ENCODE results near the gene FRMD8. TPM values are rescaled to one million over a fixed set of nuclear protein-coding genes. Genes with fewer than 3 reads are reported as not detected.

The FRMD8 gene
- total and polyA plus RNA-seq, 9 of the 15 experiments (the other 6 are each of a cell fraction or from before 2014, with no cell fraction given): 4.5 to 54.5 (median 15.8) TPM

GRCh38 chr11:65423516-65424204 lies 37.2 kb downstream of the FRMD8 start (continued):
- TF ChIP-seq ZNF263 (CRISPR knock-in tag; IDR thresholded peaks at IDR 0.05; ENCODE audit: borderline replicate concordance): no peak
- TF ChIP-seq BCL6 (CRISPR knock-in tag; IDR thresholded peaks at IDR 0.05): no peak
- 0 out of 2 replicates have a peak, but pooled peaks have one; percentile 8 for TF ChIP-seq RAD51 (IDR thresholded peaks at IDR 0.05; ENCODE audit: borderline replicate concordance, low read depth)
- TF ChIP-seq KLF1 (tag; IDR thresholded peaks at IDR 0.05): no peak
- TF ChIP-seq, protein P1, sequence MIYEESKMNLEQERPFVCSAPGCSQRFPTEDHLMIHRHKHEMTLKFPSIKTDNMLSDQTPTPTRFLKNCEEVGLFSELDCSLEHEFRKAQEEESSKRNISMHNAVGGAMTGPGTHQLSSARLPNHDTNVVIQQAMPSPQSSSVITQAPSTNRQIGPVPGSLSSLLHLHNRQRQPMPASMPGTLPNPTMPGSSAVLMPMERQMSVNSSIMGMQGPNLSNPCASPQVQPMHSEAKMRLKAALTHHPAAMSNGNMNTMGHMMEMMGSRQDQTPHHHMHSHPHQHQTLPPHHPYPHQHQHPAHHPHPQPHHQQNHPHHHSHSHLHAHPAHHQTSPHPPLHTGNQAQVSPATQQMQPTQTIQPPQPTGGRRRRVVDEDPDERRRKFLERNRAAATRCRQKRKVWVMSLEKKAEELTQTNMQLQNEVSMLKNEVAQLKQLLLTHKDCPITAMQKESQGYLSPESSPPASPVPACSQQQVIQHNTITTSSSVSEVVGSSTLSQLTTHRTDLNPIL (CRISPR knock-in tag; IDR thresholded peaks at IDR 0.05): no peak; the same call in 1 of the 2 replicates
- TF ChIP-seq ZEB2 (IDR thresholded peaks at IDR 0.05): no peak
- 0 out of 2 replicates have a peak, but pooled peaks have one; percentile 12 for TF ChIP-seq NKRF (IDR thresholded peaks at IDR 0.05; ENCODE audit: borderline replicate concordance)
- TF ChIP-seq, protein P2, sequence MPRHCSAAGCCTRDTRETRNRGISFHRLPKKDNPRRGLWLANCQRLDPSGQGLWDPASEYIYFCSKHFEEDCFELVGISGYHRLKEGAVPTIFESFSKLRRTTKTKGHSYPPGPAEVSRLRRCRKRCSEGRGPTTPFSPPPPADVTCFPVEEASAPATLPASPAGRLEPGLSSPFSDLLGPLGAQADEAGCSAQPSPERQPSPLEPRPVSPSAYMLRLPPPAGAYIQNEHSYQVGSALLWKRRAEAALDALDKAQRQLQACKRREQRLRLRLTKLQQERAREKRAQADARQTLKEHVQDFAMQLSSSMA (CRISPR knock-in tag; IDR thresholded peaks at IDR 0.05): no peak
- TF ChIP-seq FOS (IDR thresholded peaks at IDR 0.05; ENCODE audit: extremely low read depth, insufficient read length): no peak
- TF ChIP-seq DPF2 (IDR thresholded peaks at IDR 0.05): no peak
- TF ChIP-seq ZFP91 (CRISPR knock-in tag; IDR thresholded peaks at IDR 0.05): 0 out of 2 replicates have a peak, but pooled peaks have one; percentile 47
- no peak; the same call in 1 of the 2 replicates for TF ChIP-seq ZBTB43 (CRISPR knock-in tag; IDR thresholded peaks at IDR 0.05)
- peak; percentile 24 for TF ChIP-seq TAF1 (IDR thresholded peaks at IDR 0.05; ENCODE audit: control insufficient read depth, extremely low read depth, insufficient read depth, low read length, severe bottlenecking)
- TF ChIP-seq KDM5B (IDR thresholded peaks at IDR 0.05; ENCODE audit: insufficient replicate concordance, low read depth, low read length): peak; percentile 43
- no peak for TF ChIP-seq SRSF1 (IDR thresholded peaks at IDR 0.05; ENCODE audit: low read depth, low read length)
- no peak for TF ChIP-seq RFX5 (IDR thresholded peaks at IDR 0.05; ENCODE audit: low read depth, low read length)
- no peak for TF ChIP-seq EGR1 (conservative IDR thresholded peaks at IDR 0.05)
- no peak for TF ChIP-seq SNAPC5 (CRISPR knock-in tag; IDR thresholded peaks at IDR 0.05)

All from K562 (cell line).